ENCODE data around the gene SKI.
"Not testable (repeated sequence)": the region's sequence is repeated elsewhere in the genome, so short reads cannot be mapped to it uniquely, and the experiment has no call there.

SKI gene

DNA sequence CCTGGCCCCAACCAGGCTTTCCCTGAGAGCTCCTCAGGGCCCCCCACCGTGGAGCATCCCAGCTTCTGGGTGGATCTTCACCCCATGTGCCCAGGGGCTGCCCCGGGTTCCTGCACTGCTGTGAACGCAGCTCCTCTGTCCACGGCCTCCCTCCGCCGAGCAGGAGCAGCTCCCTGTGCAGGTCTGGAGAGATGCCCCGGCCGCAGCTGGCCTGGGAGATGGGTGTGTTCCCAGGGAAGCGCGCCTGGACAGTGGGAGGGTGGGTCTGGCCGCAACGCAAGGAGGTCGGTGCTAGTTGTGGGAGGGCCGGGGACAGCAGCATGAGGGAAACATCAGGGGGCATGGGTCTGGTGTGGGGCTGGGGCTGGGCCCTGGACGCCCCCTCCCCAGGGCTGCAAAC is 91.9 kb downstream of the SKI start:
- DNase-seq (ENCODE audit: low read depth, low spot score) = no peak

DNA sequence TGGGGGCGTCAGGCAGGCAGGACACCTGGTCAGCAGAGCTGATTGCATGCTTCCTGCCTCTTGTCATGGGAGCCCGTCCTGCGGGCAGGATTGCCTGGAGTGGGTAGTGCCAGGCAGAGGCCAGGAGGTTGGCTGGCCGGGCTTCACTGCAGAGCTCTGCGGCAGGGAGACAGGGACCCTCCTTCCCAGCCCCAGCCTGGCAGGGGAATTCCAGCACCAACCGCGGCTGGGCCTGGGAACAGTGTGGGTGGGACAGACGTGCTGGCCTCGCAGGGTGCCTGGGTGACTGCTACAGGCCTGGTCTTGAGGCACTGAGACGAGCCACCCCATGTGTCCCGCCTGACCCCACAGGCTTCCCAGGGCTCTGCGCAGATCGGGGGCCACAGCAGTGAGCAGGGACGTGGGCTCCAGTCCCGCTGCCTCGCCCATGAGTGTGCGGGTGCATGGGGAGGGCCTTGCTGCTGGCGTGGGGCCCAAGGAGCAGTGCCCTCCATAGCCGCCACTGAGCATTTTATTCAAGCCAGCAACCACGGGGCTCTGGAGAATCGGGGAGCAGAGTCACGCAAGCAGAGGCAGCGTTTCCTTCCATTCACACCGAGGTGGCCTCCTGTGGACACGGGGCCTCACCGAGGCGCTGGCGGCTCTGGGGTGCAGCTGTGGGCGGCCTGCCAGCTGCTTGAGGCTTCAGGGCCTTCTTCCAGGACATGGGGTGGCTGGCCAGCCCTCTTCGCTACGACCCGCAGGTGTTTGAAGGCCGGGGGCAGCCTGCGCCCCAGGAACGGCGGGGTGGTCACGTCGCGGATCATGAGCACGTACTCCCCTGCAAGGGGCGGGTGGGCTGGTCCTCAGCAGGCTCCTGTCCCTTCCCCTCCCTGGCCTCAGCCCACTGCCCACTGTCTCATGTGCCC is 92.9 kb downstream of the SKI start:
- no peak for DNase-seq (ENCODE audit: low read depth, low spot score)

DNA sequence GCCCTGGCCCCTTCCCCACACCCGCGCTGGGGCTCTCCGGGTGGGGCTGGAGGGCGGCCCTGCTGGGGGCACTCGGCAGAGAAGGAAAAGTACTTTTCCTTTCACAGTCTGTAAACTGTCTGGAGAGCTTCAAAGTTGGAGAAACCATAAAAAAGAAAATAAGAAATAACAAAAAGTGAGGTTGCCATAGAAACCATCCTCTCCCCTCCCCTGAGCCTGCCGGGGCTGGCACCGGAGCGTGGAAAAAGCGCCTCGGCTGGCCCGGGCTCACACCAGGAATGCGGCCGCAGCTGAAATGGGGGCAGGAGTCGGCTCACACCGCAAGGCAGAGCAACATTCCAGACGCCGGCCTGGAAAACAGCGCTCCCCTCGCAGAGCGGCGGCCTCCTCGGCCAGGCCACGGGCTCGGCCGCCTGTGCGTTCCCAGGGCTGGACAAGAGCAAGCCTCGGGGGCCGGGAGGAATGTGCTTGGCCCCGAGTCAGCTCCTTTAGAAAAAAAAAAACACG is 94.0 kb downstream of the SKI start:
- no peak for DNase-seq (ENCODE audit: low read depth, low spot score)

GRCh38 chr1:2322581-2323211 is 94.6 kb downstream of the SKI start:
- DNase-seq (ENCODE audit: low read depth, low spot score) = no peak

- DNase-seq (ENCODE audit: low read depth, low spot score) = no peak
Measured at GRCh38 chr1:2323451-2323974, 95.4 kb downstream of the SKI start.

- DNase-seq (ENCODE audit: low read depth, low spot score) = no peak
Measured at GRCh38 chr1:2324553-2325366, 96.6 kb downstream of the SKI start.

DNA sequence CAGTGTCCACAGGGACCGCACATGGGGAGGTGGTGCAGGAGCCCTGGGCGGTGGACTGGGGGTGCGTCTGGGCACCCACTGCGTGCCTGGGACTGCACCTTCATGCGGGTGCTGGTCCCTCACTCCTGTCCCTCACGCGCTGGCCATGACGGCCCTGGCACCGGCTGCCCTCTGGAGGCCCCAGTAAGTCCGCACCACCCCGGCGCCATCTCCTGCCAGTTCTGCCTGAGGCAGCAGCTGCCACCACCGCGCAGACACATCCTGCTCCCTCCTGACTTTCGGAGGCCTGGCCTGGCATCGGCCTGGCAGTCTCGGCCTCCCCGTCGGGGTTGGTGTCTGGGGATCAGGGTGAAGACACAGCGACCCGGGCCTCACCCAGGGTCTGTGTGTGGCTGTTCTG is 98.4 kb downstream of the SKI start:
- DNase-seq (ENCODE audit: low read depth, low spot score) = no peak

GRCh38 chr1:2327162-2327561 is 99.0 kb downstream of the SKI start:
- DNase-seq (ENCODE audit: low read depth, low spot score) = not testable (repeated sequence)

- DNase-seq (ENCODE audit: low read depth, low spot score) = no peak
Measured at GRCh38 chr1:2327841-2328240, 99.7 kb downstream of the SKI start.

DNA sequence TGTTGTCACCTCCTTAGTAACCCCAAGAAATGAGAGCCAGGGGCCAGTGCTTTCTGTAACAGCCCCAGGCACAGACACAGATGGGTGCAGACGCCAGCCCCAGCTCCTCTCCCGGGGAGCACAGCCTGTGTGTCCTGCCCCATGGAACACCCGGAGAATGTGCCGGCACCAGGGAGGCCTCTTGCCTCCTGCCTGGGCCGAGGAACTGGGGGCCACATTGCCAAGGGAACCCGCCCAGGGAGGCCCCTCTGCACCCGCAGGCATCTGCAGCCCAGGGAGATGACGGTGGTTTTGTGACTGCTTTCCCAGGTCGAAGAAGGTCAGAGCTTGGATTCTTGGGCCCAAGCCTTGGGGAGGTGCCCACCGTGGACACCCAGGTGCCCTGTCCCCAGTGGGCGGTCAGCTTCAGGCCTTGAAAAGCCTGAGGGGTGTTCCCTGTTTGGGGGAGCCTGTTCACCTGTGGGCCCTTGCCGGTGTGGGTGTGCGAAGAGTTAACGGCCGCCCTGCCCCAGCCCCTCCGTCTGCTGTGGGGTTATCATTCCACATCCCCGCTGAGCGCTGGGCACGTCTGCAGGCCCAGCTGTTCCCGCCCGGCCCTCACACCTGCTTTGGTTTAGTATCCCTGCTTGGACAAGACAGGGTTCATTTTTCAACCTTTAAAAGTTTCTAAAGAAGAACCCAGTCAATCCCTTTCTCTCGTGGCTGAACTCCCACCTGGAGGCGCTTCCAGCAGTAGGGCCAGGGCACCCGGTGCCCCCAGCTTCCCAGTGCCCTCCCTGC is 100.7 kb downstream of the SKI start:
- no peak for DNase-seq (ENCODE audit: low read depth, low spot score)

GRCh38 chr1:2330035-2330434 is 101.9 kb downstream of the SKI start:
- DNase-seq (ENCODE audit: low read depth, low spot score) = no peak

- no peak for DNase-seq (ENCODE audit: low read depth, low spot score)
Measured at GRCh38 chr1:2330519-2331199, 102.5 kb downstream of the SKI start.

- DNase-seq (ENCODE audit: low read depth, low spot score) = no peak
Measured at GRCh38 chr1:2331200-2331544, 103.1 kb downstream of the SKI start.

GRCh38 chr1:2331580-2331979 is 103.5 kb downstream of the SKI start:
- not testable (repeated sequence) for DNase-seq (ENCODE audit: low read depth, low spot score)

DNA sequence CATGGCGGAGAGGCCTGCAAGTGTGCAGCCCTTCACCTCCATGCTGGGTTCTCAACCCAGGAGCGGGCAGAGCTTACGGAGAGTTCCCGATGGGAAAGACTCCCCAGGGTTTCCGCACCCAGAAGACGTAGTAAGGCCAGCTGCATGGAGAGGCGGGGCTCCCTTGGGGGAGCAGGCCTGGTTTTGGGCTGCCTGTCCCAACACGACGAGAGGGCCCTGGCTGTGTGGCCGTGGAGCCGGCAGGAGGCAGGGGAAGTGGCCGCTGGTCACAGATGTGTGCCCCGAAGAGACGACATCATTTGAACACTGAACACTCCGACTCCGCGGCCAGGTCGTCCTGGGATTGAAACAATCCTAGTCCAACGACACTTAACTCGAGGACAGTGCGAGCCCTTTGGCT is 106.2 kb downstream of the SKI start:
- DNase-seq (ENCODE audit: low read depth, low spot score) = no peak

- DNase-seq (ENCODE audit: low read depth, low spot score) = no peak
Measured at GRCh38 chr1:2334883-2335534, 106.9 kb downstream of the SKI start.

- DNase-seq (ENCODE audit: low read depth, low spot score) = no peak
Measured at GRCh38 chr1:2335721-2336455, 107.8 kb downstream of the SKI start.

GRCh38 chr1:2336499-2336898 is 108.4 kb downstream of the SKI start:
- DNase-seq (ENCODE audit: low read depth, low spot score) = no peak

GRCh38 chr1:2337081-2337480 is 109.0 kb downstream of the SKI start:
- no peak for DNase-seq (ENCODE audit: low read depth, low spot score)
